Keratinocyte (primary cell): ENCODE data around the gene MPC1. TPM values are rescaled to one million over a fixed set of nuclear protein-coding genes. Genes with fewer than 3 reads are reported as not detected.

Experiments used
- DNase-seq: peaks from one replicate; pipeline ENCODE4 v3.0.0-alpha.2; 2011; ENCODE audit warnings: low read depth, missing footprints, low spot score
- FAIRE-seq: peaks from 2 replicates; lab custom pipeline; 2011; peaks lifted over from hg19 to GRCh38; lab: Jason Lieb, UNC
- H2AFZ ChIP-seq: 2 replicates; pipeline ENCODE4 v1.6.0; 2012; ENCODE audit warnings: low read length, control low read depth, inconsistent platforms; ENCODE audit not compliant: control insufficient read depth
- H3K27ac ChIP-seq: 2 replicates; pipeline ENCODE4 v1.5.1; 2011; ENCODE audit warnings: low read length; ENCODE audit not compliant: control insufficient read depth, insufficient read depth
- H3K27me3 ChIP-seq: 3 replicates; pipeline ENCODE4 v1.6.0; 2011; ENCODE audit warnings: low read length; ENCODE audit not compliant: control insufficient read depth, insufficient read depth; ENCODE audit errors: extremely low read depth
- H3K36me3 ChIP-seq, 2 experiments: 2 replicates in 1 of 2; 3 replicates in 1 of 2; pipeline ENCODE4 v1.5.1; 2011; ENCODE audit warnings: low read length in 2 of 2, mild to moderate bottlenecking in 1 of 2; ENCODE audit not compliant: control insufficient read depth in 2 of 2, insufficient read depth in 2 of 2; ENCODE audit errors: extremely low read depth in 1 of 2
- H3K4me1 ChIP-seq: 3 replicates; pipeline ENCODE4 v1.5.1; 2011; ENCODE audit warnings: low read length; ENCODE audit not compliant: control insufficient read depth, insufficient read depth; ENCODE audit errors: extremely low read depth
- H3K4me2 ChIP-seq: 3 replicates; pipeline ENCODE4 v1.6.0; 2011; ENCODE audit warnings: low read depth, low read length; ENCODE audit not compliant: control insufficient read depth, insufficient read depth; ENCODE audit errors: extremely low read depth
- H3K4me3 ChIP-seq, 3 experiments: fragments of 200-600 bp in 1 of 3; sonication (generic) in 1 of 3; 2 replicates in 2 of 3; 3 replicates in 1 of 3; pipeline ENCODE4 v1.5.1; 2011 to 2016; ENCODE audit warnings: low read length in 3 of 3, mild to moderate bottlenecking in 3 of 3, control low read depth in 2 of 3, inconsistent platforms in 1 of 3, low read depth in 1 of 3, mixed read lengths in 1 of 3, mixed run types in 1 of 3, moderate library complexity in 1 of 3; ENCODE audit not compliant: control insufficient read depth in 2 of 3, insufficient read depth in 2 of 3; ENCODE audit errors: extremely low read depth in 1 of 3
- H3K79me2 ChIP-seq: 2 replicates; pipeline ENCODE4 v1.6.0; 2012; ENCODE audit warnings: low read length; ENCODE audit not compliant: control insufficient read depth, insufficient read depth
- H3K9ac ChIP-seq: 3 replicates; pipeline ENCODE4 v1.6.0; 2011; ENCODE audit warnings: low read length; ENCODE audit not compliant: control insufficient read depth, insufficient read depth; ENCODE audit errors: extremely low read depth
- H3K9me1 ChIP-seq: 3 replicates; pipeline ENCODE4 v1.6.0; 2011; ENCODE audit warnings: low read length; ENCODE audit not compliant: control insufficient read depth, insufficient read depth; ENCODE audit errors: extremely low read depth
- H3K9me3 ChIP-seq: 2 replicates; pipeline ENCODE4 v1.5.1; 2012; ENCODE audit warnings: low read depth, low read length; ENCODE audit not compliant: control insufficient read depth
- H4K20me1 ChIP-seq: 3 replicates; pipeline ENCODE4 v1.6.0; 2011; ENCODE audit warnings: low read length; ENCODE audit not compliant: control insufficient read depth, insufficient read depth; ENCODE audit errors: extremely low read depth
- CTCF ChIP-seq, 3 experiments: IDR thresholded peaks in 1 of 3; conservative IDR thresholded peaks in 1 of 3; optimal IDR thresholded peaks in 1 of 3; 2 replicates in 2 of 3; 3 replicates in 1 of 3; pipeline versions ENCODE3 to v1.5.1; 2011; ENCODE audit warnings: low read length in 3 of 3, mild to moderate bottlenecking in 3 of 3, moderate library complexity in 2 of 3, control low read depth in 1 of 3, inconsistent platforms in 1 of 3; ENCODE audit not compliant: insufficient read depth in 2 of 3; ENCODE audit errors: extremely low read depth in 1 of 3
- EZH2 ChIP-seq: IDR thresholded peaks from one replicate; pipeline ENCODE4 v1.6.1; 2012; ENCODE audit warnings: inconsistent platforms, mild to moderate bottlenecking, low read length, moderate library complexity
- dilution Hi-C: fragments of 300-500 bp; cut with MboI; formaldehyde crosslinking; loops from one replicate; pipeline ENCODE4 v1.7.0; 2020; ENCODE audit warnings: low sequenced_read_pairs; ENCODE audit not compliant: extremely low pct_ligation_motif_present
- polyA plus RNA-seq, 5 experiments: library from polyadenylated mRNA; depleted of rRNA in 3 of 5; stranded (reverse) in 3 of 5; stranded (forward) in 1 of 5; unstranded in 1 of 5; fragments of >200 nt; gene quantifications; 1 replicate in 1 of 5; 2 replicates in 3 of 5; 3 replicates in 1 of 5; pipeline versions ENCODE4 v1.2.1 to v1.2.3, GENCODE V29; 2011 to 2012; ENCODE audit warnings: missing spikeins in 2 of 5, low read depth in 1 of 5, low replicate concordance in 1 of 5

The MPC1 gene
- polyA plus RNA-seq, 1 donor (not counting 4 experiments of a cell fraction or from before 2014, with no cell fraction given): 26.4 TPM

DNA sequence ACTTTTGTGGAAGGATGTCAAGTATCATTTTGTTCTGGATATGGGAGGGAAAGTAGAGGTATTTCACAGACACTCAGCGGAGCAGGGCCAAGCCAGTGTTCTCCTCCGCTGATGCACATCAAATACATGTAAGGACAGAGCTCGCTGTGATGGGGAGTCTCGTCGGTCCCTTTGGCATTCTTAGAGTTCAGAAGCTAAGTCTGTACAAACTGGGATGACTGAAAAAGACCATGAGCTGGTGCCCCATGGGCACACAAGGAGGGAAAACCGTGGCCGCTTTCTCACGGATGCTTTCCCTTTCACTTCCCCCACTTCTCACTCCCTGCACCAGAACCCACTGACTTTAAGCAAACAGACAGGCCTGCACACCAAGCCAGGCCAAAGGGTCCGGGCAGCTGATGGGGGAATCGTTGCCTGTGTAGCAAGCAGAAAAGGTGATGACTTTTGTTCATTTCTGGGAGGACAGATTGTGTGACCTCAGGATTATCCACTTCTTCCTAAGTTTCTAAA lies 27.7 kb upstream of the MPC1 start:
- DNase-seq (no peak), FAIRE-seq (no peak)
- Histone ChIP-seq H3K9me1 (no peaks in the 10 kb centered on the region), H3K4me3 (no peak overlapping the region), H4K20me1 (no peaks in the 10 kb centered on the region), H3K79me2 (no peaks in the 10 kb centered on the region), H3K4me2 (no peak overlapping the region), H3K27me3 (no peaks in the 10 kb centered on the region), H3K27ac (no peak overlapping the region), H2AFZ (no peak overlapping the region), H3K9me3 (no peaks in the 10 kb centered on the region), H3K9ac (no peak overlapping the region), H3K4me1 (no peaks in the 10 kb centered on the region), H3K36me3 (no peaks in the 10 kb centered on the region)
- TF ChIP-seq EZH2 (no peak), CTCF (optimal IDR thresholded peaks at IDR 0.05 in 1 of 3, IDR thresholded peaks at IDR 0.05 in 1 of 3, conservative IDR thresholded peaks at IDR 0.05 in 1 of 3; ENCODE audit: extremely low read depth in 1 of 3, insufficient read depth in 2 of 3, low read length in 3 of 3) (no peak)
- dilution Hi-C loops: no loop called here

DNA sequence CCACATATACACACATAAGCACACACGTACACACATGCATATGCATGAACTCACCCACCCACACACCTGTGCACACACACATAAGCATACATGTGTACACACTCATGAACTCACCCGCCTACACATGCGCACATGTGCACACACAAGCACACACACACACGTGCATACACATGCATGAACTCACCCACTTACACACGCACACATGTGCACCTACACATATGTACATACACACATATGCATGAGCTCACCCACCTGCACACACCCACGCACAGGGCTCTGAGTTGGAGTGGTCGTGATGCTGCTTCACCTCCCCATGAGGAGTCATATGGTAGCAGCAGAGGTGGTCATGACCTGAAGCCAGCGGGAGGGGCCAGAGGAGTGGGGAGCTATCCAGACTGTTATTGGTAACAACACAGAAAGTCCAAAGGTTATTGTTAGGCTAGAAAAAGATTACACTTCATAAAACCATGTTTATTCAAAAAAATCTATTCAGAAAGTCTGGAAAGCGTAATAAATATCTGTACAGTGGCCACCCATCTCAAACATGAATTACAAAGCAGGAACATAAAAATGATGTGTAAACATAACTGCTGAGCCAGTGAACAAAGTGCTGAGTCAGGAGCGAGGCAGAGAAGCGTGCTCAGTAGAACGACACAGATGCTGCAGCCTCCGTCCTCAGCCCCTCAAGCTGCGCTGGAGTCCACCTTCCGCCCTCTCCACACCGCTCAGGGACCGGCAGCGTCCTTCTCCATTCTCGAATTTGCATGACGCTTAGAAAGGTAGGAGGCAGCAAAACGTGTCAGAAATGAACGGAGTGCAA lies 26.4 kb upstream of the MPC1 start:
- no peaks in the 10 kb centered on the region for H3K27me3 ChIP-seq
- H3K9ac ChIP-seq: no peak overlapping the region
- H2AFZ ChIP-seq: no peak overlapping the region
- H3K4me1 ChIP-seq: no peaks in the 10 kb centered on the region
- no peak overlapping the region for H3K4me3 ChIP-seq
- no peak overlapping the region for H3K4me2 ChIP-seq
- no peaks in the 10 kb centered on the region for H3K9me1 ChIP-seq
- H3K79me2 ChIP-seq: no peaks in the 10 kb centered on the region
- H3K27ac ChIP-seq: no peak overlapping the region
- DNase-seq (no peak), FAIRE-seq (no peak)
- no peaks in the 10 kb centered on the region for H3K36me3 ChIP-seq
- no peak for TF ChIP-seq CTCF (optimal IDR thresholded peaks at IDR 0.05 in 1 of 3, IDR thresholded peaks at IDR 0.05 in 1 of 3, conservative IDR thresholded peaks at IDR 0.05 in 1 of 3; ENCODE audit: extremely low read depth in 1 of 3, insufficient read depth in 2 of 3, low read length in 3 of 3)
- TF ChIP-seq EZH2: no peak
- H4K20me1 ChIP-seq: no peaks in the 10 kb centered on the region
- H3K9me3 ChIP-seq: no peaks in the 10 kb centered on the region
- dilution Hi-C loops: no loop called here
